ENCODE measurements around the gene ARPC4. TPM values are rescaled to one million over a fixed set of nuclear protein-coding genes. Genes with fewer than 3 reads are reported as not detected.

The ARPC4 gene
- total and polyA plus RNA-seq, 8 donors: 45.5 to 180 (median 123) TPM

GRCh38 chr3:9793161-9793781 is 389 bp downstream of the ARPC4 start:
- Histone ChIP-seq H3K4me1 (peaks cover 18 to 63% (median 48%) of the 10 kb centered on the region in 4 donors), H3K36me3 (peaks cover 25 to 63% (median 56%) of the 10 kb centered on the region in 4 donors), H3K27me3 (no peaks in the 10 kb centered on the region), H3K27ac (peak overlapping the region; percentile 94 to 99 (median 98)), H3K4me3 (peak overlapping the region; percentile 82 to 99 (median 93)), H3K9me3 (no peaks in the 10 kb centered on the region)
- intact Hi-C loops (cut with DNase I; ENCODE audit: low total_unique reads): no loop called here
- TF ChIP-seq POLR2A (IDR thresholded peaks at IDR 0.05): no peak
- TF ChIP-seq CTCF (IDR thresholded peaks at IDR 0.05): no peak
- TF ChIP-seq EP300 (IDR thresholded peaks at IDR 0.05): no peak
- TF ChIP-seq POLR2AphosphoS5 (IDR thresholded peaks at IDR 0.05): peak in 1 of 3 donors; percentile 11
- 0 to 2% (median 1%) methylated on average over 22 to 23 of the region's 23 CpGs for WGBS, 5 donors
- peak in 1 of 2 donors; percentile 70 for DNase-seq

GRCh38 chr3:9794400-9794799 is 1.5 kb downstream of the ARPC4 start:
- Histone ChIP-seq H3K36me3 (peaks cover 25 to 63% (median 56%) of the 10 kb centered on the region in 4 donors), H3K27me3 (no peaks in the 10 kb centered on the region), H3K4me3 (peak overlapping the region in 2 of 4 donors; percentile 82 to 89), H3K27ac (peak overlapping the region in 1 of 5 donors; percentile 98), H3K4me1 (peaks cover 18 to 63% (median 48%) of the 10 kb centered on the region in 4 donors), H3K9me3 (no peaks in the 10 kb centered on the region)
- TF ChIP-seq CTCF (IDR thresholded peaks at IDR 0.05) (no peak), POLR2AphosphoS5 (IDR thresholded peaks at IDR 0.05) (no peak), EP300 (IDR thresholded peaks at IDR 0.05) (no peak), POLR2A (IDR thresholded peaks at IDR 0.05) (no peak)
- intact Hi-C loops (cut with DNase I; ENCODE audit: low total_unique reads): no loop called here
- DNase-seq: no peak
- 92 to 96% (median 95%) methylated on average over 11 of the region's 11 CpGs for WGBS, 5 donors

GRCh38 chr3:9795207-9795606 is 2.3 kb downstream of the ARPC4 start:
- WGBS, 5 donors: 78 to 90% (median 87%) methylated on average over 5 of the region's 5 CpGs
- intact Hi-C loops (cut with DNase I; ENCODE audit: low total_unique reads): no loop called here
- no peaks in the 10 kb centered on the region for H3K9me3 ChIP-seq
- TF ChIP-seq POLR2A (IDR thresholded peaks at IDR 0.05) (no peak), POLR2AphosphoS5 (IDR thresholded peaks at IDR 0.05) (no peak), CTCF (IDR thresholded peaks at IDR 0.05) (no peak), EP300 (IDR thresholded peaks at IDR 0.05) (no peak)
- no peak overlapping the region for H3K27ac ChIP-seq
- no peak for DNase-seq
- H3K4me3 ChIP-seq: no peak overlapping the region
- H3K27me3 ChIP-seq: no peaks in the 10 kb centered on the region
- H3K4me1 ChIP-seq: peaks cover 18 to 63% (median 47%) of the 10 kb centered on the region in 4 donors
- H3K36me3 ChIP-seq: peaks cover 28 to 63% (median 57%) of the 10 kb centered on the region in 4 donors

GRCh38 chr3:9797196-9797945 is 4.5 kb downstream of the ARPC4 start:
- no peaks in the 10 kb centered on the region for H3K27me3 ChIP-seq
- intact Hi-C loops (cut with DNase I; ENCODE audit: low total_unique reads): no loop called here
- no peak overlapping the region for H3K4me3 ChIP-seq
- TF ChIP-seq CTCF (IDR thresholded peaks at IDR 0.05) (no peak), POLR2AphosphoS5 (IDR thresholded peaks at IDR 0.05) (no peak), EP300 (IDR thresholded peaks at IDR 0.05) (no peak), POLR2A (IDR thresholded peaks at IDR 0.05) (no peak)
- 91 to 93% (median 92%) methylated on average over 12 of the region's 12 CpGs for WGBS, 5 donors
- H3K9me3 ChIP-seq: no peaks in the 10 kb centered on the region
- H3K4me1 ChIP-seq: peaks cover 10 to 45% (median 30%) of the 10 kb centered on the region in 4 donors
- no peak for DNase-seq
- peaks cover 49 to 78% (median 69%) of the 10 kb centered on the region in 4 donors for H3K36me3 ChIP-seq
- no peak overlapping the region for H3K27ac ChIP-seq
